ENCODE results near the gene ZNF783. TPM values are rescaled to one million over a fixed set of nuclear protein-coding genes. Genes with fewer than 3 reads are reported as not detected.

Gene ZNF783
- total RNA-seq, 5 donors from 2014 or later (not counting 1 experiment from before 2014, with no cell fraction given), result 31.1 to 49.4 (median 46.6) TPM

DNA sequence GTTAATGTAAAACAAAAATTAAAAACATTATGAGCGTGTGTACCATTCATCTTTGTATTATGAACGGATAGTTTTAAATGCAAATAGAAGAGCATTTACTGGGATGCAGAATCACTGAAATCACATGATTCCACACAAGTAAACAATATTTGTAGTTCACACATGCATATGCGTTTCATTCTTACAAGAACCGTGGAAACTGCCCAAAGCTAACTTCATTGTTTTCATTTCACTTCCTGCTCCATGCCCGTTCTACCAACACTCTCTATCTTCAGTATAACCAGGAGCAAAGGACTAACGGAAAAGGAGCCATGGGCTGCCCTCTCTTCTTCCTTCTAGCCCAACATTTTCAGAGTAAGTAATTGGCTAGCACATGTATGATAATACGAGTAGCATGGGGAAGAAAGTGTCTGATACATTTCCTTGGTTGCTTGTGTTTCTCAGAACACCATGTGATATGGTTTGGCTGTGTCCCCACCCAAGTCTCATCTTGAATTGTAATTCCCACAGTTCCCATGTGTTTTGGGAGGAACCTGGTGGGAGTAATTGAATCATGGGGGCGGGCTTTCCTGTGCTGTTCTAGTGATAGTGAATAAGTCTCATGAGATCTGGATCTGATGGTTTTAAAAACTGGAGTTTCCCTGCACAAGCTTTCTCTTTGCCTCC lies 38.8 kb downstream of the ZNF783 start:
- no peak overlapping the region for H3K27ac ChIP-seq (ENCODE audit: low read length)
- Mint-ChIP-seq H3K4me3 (no peak overlapping the region), H3K36me3 (no peaks in the 10 kb centered on the region), H3K9me3 (peaks cover 0 to 3% (median 0%) of the 10 kb centered on the region in 3 donors), H3K27ac (no peak overlapping the region), H3K27me3 (no peaks in the 10 kb centered on the region), H3K4me1 (peaks cover 4 to 5% (median 4%) of the 10 kb centered on the region in 3 donors)
- no peak for DNase-seq
- H3K27me3 ChIP-seq (replicated peaks in 1 of 2; ENCODE audit: control insufficient read depth in 2 of 2, extremely low read depth in 1 of 2, insufficient read depth in 2 of 2, low read length in 1 of 2), result peaks cover 0 to 4% of the 10 kb centered on the region in 2 experiments
- H3K9me3 ChIP-seq, result no peaks in the 10 kb centered on the region
- WGBS (ENCODE audit: insufficient coverage), result 85% methylated on average over 2 of the region's 8 CpGs
- no peak overlapping the region for H3K4me3 ChIP-seq (ENCODE audit: control insufficient read depth in 1 of 2, extremely low read depth in 1 of 2, low read length in 1 of 2)
- H3K36me3 ChIP-seq (ENCODE audit: control insufficient read depth in 2 of 2, extremely low read depth in 1 of 2, insufficient read depth in 1 of 2, low read length in 1 of 2), result peaks cover 0 to under 1% of the 10 kb centered on the region in 2 donors
- POLR2A ChIA-PET, result no interaction called here
- ATAC-seq (replicated peaks in 1 of 4), result no peak
- H3K4me1 ChIP-seq (ENCODE audit: control insufficient read depth in 1 of 2, extremely low read depth in 1 of 2, insufficient read depth in 2 of 2, low read length in 2 of 2), result no peaks in the 10 kb centered on the region
- CTCF ChIA-PET, result no interaction called here

DNA sequence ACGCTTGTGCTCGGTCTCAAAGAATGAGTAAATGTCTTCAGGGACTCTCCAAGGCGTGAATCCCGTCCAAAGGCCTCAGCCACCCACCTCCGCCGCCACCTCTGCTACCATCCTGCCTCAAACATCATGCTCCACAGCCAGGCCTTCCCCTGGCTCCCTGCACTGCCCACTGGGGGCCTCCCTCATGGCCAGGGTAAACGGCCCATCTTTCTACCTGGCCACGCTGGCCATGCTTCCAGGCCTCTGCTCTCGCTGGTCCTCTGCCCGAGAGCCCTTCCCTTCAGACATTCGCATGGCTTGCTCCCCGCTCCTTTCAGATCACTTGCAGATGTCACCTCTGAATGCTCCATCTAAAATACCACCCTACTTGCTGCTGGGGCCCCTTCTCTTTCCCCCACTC lies 40.2 kb downstream of the ZNF783 start:
- no peak for DNase-seq
- H3K36me3 Mint-ChIP-seq, result no peaks in the 10 kb centered on the region
- POLR2A ChIA-PET, result no interaction called here

DNA sequence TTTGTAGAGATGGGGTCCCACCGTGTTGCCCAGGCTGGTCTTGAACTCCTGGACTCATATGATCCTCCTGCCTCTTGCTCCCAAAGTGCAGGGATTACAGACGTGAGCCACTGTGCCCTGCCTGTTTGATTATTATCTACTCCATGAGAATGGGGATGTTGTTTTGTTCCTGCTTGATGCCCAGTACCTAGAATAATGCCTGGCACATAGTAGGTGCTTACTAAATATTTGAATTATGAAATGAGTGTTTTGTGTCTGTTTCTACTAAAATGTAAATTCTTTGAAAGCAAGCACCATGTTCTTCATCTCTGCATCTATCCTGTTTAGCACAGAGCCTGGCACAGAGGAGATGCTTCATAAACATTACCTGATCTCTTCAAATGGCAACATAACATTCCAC lies 40.9 kb downstream of the ZNF783 start:
- Histone ChIP-seq H3K4me3 (ENCODE audit: control insufficient read depth in 1 of 2, extremely low read depth in 1 of 2, low read length in 1 of 2) (no peak overlapping the region), H3K27ac (ENCODE audit: low read length) (no peak overlapping the region), H3K9me3 (no peaks in the 10 kb centered on the region), H3K36me3 (ENCODE audit: control insufficient read depth in 2 of 2, extremely low read depth in 1 of 2, insufficient read depth in 1 of 2, low read length in 1 of 2) (no peaks in the 10 kb centered on the region), H3K27me3 (replicated peaks in 1 of 2; ENCODE audit: control insufficient read depth in 2 of 2, extremely low read depth in 1 of 2, insufficient read depth in 2 of 2, low read length in 1 of 2) (peaks cover 0 to 4% of the 10 kb centered on the region in 2 experiments), H3K4me1 (ENCODE audit: control insufficient read depth in 1 of 2, extremely low read depth in 1 of 2, insufficient read depth in 2 of 2, low read length in 2 of 2) (no peaks in the 10 kb centered on the region)
- Mint-ChIP-seq H3K9me3 (peaks cover 0 to 3% (median 0%) of the 10 kb centered on the region in 3 donors), H3K4me1 (no peaks in the 10 kb centered on the region), H3K36me3 (no peaks in the 10 kb centered on the region), H3K27ac (no peak overlapping the region), H3K4me3 (no peak overlapping the region), H3K27me3 (no peaks in the 10 kb centered on the region)
- DNase-seq (no peak), ATAC-seq (replicated peaks in 1 of 4) (no peak)
- no CpG with 5 or more reads among the region's 2 CpGs for WGBS (ENCODE audit: insufficient coverage)
- ChIA-PET POLR2A (no interaction called here), CTCF (no interaction called here)

More for the DNA sequence above, 40.2 kb downstream of the ZNF783 start:
- 89% methylated on average over 11 of the region's 12 CpGs for WGBS (ENCODE audit: insufficient coverage)
- no peak for ATAC-seq (replicated peaks in 1 of 4)
- Histone ChIP-seq H3K4me1 (ENCODE audit: control insufficient read depth in 1 of 2, extremely low read depth in 1 of 2, insufficient read depth in 2 of 2, low read length in 2 of 2) (no peaks in the 10 kb centered on the region), H3K9me3 (no peaks in the 10 kb centered on the region), H3K27me3 (replicated peaks in 1 of 2; ENCODE audit: control insufficient read depth in 2 of 2, extremely low read depth in 1 of 2, insufficient read depth in 2 of 2, low read length in 1 of 2) (peaks cover 0 to 4% of the 10 kb centered on the region in 2 experiments), H3K4me3 (ENCODE audit: control insufficient read depth in 1 of 2, extremely low read depth in 1 of 2, low read length in 1 of 2) (no peak overlapping the region), H3K36me3 (ENCODE audit: control insufficient read depth in 2 of 2, extremely low read depth in 1 of 2, insufficient read depth in 1 of 2, low read length in 1 of 2) (no peaks in the 10 kb centered on the region), H3K27ac (ENCODE audit: low read length) (no peak overlapping the region)
- Mint-ChIP-seq H3K4me1 (peaks cover 0 to under 1% (median 0%) of the 10 kb centered on the region in 3 donors), H3K4me3 (no peak overlapping the region), H3K9me3 (peaks cover 0 to 3% (median 0%) of the 10 kb centered on the region in 3 donors), H3K27ac (no peak overlapping the region), H3K27me3 (no peaks in the 10 kb centered on the region)
- CTCF ChIA-PET, result no interaction called here

DNA sequence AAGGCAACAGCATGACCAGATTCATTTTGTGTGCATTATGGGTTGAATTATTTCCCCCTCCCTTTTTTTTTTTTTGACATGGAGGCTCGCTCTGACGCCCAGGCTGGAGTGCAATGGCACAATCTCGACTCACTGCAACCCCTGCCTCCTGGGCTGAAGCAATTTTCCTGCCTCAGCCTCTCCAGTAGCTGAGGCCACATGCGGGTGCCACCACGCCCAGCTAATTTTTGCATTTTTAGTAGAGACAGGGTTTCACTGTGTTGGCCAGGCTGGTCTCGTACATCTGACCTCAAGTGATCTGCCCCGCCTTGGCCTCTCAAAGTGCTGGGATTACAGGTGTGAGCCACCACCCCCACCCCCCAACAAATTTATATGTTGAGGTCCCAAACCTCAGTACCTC lies 42.0 kb downstream of the ZNF783 start:
- POLR2A ChIA-PET, result no interaction called here
- H3K27me3 ChIP-seq (replicated peaks in 1 of 2; ENCODE audit: control insufficient read depth in 2 of 2, extremely low read depth in 1 of 2, insufficient read depth in 2 of 2, low read length in 1 of 2), result peaks cover 0 to 4% of the 10 kb centered on the region in 2 experiments
- Mint-ChIP-seq H3K4me3 (no peak overlapping the region), H3K36me3 (no peaks in the 10 kb centered on the region), H3K4me1 (no peaks in the 10 kb centered on the region), H3K27me3 (no peaks in the 10 kb centered on the region), H3K27ac (no peak overlapping the region), H3K9me3 (peaks cover 0 to 3% (median 0%) of the 10 kb centered on the region in 3 donors)
- CTCF ChIA-PET, result no interaction called here
- H3K27ac ChIP-seq (ENCODE audit: low read length), result no peak overlapping the region
- no peak for ATAC-seq (replicated peaks in 1 of 4)
- H3K36me3 ChIP-seq (ENCODE audit: control insufficient read depth in 2 of 2, extremely low read depth in 1 of 2, insufficient read depth in 1 of 2, low read length in 1 of 2), result no peaks in the 10 kb centered on the region
- no peak overlapping the region for H3K4me3 ChIP-seq (ENCODE audit: control insufficient read depth in 1 of 2, extremely low read depth in 1 of 2, low read length in 1 of 2)
- DNase-seq, result no peak
- no peaks in the 10 kb centered on the region for H3K4me1 ChIP-seq (ENCODE audit: control insufficient read depth in 1 of 2, extremely low read depth in 1 of 2, insufficient read depth in 2 of 2, low read length in 2 of 2)
- 82% methylated on average over 4 of the region's 7 CpGs for WGBS (ENCODE audit: insufficient coverage)
- H3K9me3 ChIP-seq, result no peaks in the 10 kb centered on the region

DNA sequence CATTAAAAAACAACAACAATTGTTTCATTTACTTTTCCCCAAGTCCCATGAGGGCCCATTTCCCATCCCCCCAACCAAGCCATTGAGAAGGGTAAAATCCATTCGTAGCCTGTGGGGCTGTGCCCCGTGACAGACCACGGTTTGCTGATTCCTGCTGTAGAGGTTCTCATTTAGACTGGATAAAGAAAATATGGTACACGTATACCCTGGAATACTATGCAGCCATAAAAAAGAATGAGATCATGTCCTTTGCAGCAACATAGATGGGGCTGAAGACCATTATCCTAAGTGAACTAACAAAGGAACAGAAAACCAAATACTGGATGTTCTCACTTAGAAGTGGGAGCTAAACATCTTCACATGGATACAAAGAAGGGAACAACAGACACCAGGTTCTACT lies 44.9 kb downstream of the ZNF783 start:
- no peaks in the 10 kb centered on the region for H3K36me3 Mint-ChIP-seq
- H3K4me1 ChIP-seq (ENCODE audit: control insufficient read depth in 1 of 2, extremely low read depth in 1 of 2, insufficient read depth in 2 of 2, low read length in 2 of 2), result no peaks in the 10 kb centered on the region
- ChIA-PET POLR2A (no interaction called here), CTCF (no interaction called here)
- H3K9me3 Mint-ChIP-seq, result peaks cover 0 to 3% (median 0%) of the 10 kb centered on the region in 3 donors
- no peak overlapping the region for H3K27ac ChIP-seq (ENCODE audit: low read length)
- H3K4me1 Mint-ChIP-seq, result peaks cover 0 to 3% (median 0%) of the 10 kb centered on the region in 3 donors
- no peaks in the 10 kb centered on the region for H3K36me3 ChIP-seq (ENCODE audit: control insufficient read depth in 2 of 2, extremely low read depth in 1 of 2, insufficient read depth in 1 of 2, low read length in 1 of 2)
- 88% methylated on average over 2 of the region's 4 CpGs for WGBS (ENCODE audit: insufficient coverage)
- H3K27me3 Mint-ChIP-seq, result no peaks in the 10 kb centered on the region
- H3K4me3 Mint-ChIP-seq, result no peak overlapping the region
- no peak overlapping the region for H3K27ac Mint-ChIP-seq
- no peaks in the 10 kb centered on the region for H3K9me3 ChIP-seq
- peaks cover 0 to 4% of the 10 kb centered on the region in 2 experiments for H3K27me3 ChIP-seq (replicated peaks in 1 of 2; ENCODE audit: control insufficient read depth in 2 of 2, extremely low read depth in 1 of 2, insufficient read depth in 2 of 2, low read length in 1 of 2)
- H3K4me3 ChIP-seq (ENCODE audit: control insufficient read depth in 1 of 2, extremely low read depth in 1 of 2, low read length in 1 of 2), result no peak overlapping the region
- no peak for DNase-seq
- no peak for ATAC-seq (replicated peaks in 1 of 4)

DNA sequence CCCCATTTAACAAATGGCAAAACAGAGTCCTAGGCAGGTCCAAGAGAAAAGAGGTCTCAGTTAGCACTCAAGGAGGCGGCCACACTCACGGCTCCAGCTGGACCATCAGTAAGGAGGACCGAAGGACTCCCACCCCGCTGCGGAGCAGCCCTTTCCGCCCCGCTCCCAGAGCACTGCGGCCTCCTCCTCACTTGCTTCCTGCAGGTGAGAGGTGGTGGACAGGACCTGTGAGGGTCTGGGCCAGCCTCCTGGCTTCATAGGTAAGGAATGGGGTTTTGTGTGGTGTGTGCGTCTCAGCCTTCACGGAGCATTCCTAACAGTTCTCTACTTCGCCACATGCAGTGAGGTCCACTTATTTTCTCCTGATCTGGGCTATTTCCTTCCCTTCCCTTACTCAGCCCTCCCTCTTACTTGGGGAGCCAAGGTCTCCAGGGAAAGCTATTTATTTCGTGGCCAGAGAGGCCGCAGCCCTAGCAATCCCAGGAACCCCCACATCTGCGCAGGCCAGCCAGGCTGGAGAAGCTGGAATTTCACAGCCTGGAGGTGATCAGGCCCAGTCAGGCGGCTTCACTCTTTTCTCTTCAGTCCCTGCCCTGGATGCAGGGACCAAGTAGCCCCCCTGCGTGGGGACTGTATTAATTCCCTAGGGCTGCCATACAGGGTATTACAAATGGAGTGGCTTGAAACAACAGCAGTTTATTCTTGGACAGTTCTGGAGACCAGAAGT lies 45.9 kb downstream of the ZNF783 start:
- Histone ChIP-seq H3K27ac (ENCODE audit: low read length) (no peak overlapping the region), H3K4me1 (ENCODE audit: control insufficient read depth in 1 of 2, extremely low read depth in 1 of 2, insufficient read depth in 2 of 2, low read length in 2 of 2) (no peaks in the 10 kb centered on the region), H3K4me3 (ENCODE audit: control insufficient read depth in 1 of 2, extremely low read depth in 1 of 2, low read length in 1 of 2) (no peak overlapping the region), H3K36me3 (ENCODE audit: control insufficient read depth in 2 of 2, extremely low read depth in 1 of 2, insufficient read depth in 1 of 2, low read length in 1 of 2) (no peaks in the 10 kb centered on the region), H3K27me3 (replicated peaks in 1 of 2; ENCODE audit: control insufficient read depth in 2 of 2, extremely low read depth in 1 of 2, insufficient read depth in 2 of 2, low read length in 1 of 2) (no peaks in the 10 kb centered on the region), H3K9me3 (no peaks in the 10 kb centered on the region)
- ATAC-seq (replicated peaks in 1 of 4), result no peak
- Mint-ChIP-seq H3K27ac (no peak overlapping the region), H3K4me1 (peaks cover 0 to 3% (median 0%) of the 10 kb centered on the region in 3 donors), H3K4me3 (no peak overlapping the region), H3K36me3 (no peaks in the 10 kb centered on the region), H3K9me3 (peaks cover 0 to 3% (median 0%) of the 10 kb centered on the region in 3 donors), H3K27me3 (no peaks in the 10 kb centered on the region)
- ChIA-PET POLR2A (no interaction called here), CTCF (interaction anchor here in 1 of 2 donors (0.6 kb wide), 1 partner anchor 33 kb away, joined by 3 read pairs; no protein-coding TSS in a partner anchor)
- no peak for DNase-seq
- WGBS (ENCODE audit: insufficient coverage), result 93% methylated on average over 3 of the region's 16 CpGs

Measured in T-cell (primary cell).